Measurements from ENCODE around the gene RNF224.
"Not testable (repeated sequence)": the region's sequence is repeated elsewhere in the genome, so short reads cannot be mapped to it uniquely, and the experiment has no call there.

Gene RNF224

DNA sequence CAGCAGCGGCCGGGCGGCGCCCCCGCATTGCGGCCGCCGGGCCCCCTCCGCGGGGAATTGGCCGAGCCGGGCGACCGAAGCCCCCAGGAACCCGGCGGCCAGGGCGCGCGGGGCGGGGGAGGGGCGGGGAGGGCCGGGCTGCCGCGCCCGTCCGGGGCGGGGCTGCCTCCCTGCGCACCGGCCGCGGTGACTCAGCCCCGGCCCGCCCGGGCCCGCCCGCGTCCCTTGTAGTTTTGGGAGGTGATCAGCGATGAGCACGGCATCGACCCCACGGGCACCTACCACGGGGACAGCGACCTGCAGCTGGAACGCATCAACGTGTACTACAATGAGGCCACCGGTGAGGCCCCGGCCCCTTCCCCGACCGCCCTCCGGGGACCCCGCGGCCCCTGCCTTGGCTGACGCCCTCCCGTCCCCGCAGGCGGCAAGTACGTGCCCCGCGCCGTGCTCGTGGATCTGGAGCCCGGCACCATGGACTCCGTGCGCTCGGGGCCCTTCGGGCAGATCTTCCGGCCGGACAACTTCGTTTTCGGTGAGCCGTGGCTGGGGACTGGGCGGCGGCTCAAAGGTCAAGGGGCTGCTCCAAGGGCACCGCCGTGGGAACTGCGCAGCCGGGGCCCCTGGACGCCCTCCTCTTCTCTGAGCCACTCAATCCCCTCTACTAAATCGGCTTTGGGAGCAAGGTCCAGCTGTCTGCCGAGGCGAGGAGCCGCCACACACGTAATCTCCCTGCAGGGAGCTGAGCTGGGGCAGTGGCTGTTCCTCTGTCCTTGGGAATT is 14.4 kb downstream of the RNF224 start:
- Histone ChIP-seq H3K9ac (ENCODE audit: low read length) (peak overlapping the region; percentile 89), H2BK15ac (ENCODE audit: low read depth, poor library complexity, severe bottlenecking) (no peak overlapping the region)
- 1% methylated on average over 46 of the region's 83 CpGs for WGBS

DNA sequence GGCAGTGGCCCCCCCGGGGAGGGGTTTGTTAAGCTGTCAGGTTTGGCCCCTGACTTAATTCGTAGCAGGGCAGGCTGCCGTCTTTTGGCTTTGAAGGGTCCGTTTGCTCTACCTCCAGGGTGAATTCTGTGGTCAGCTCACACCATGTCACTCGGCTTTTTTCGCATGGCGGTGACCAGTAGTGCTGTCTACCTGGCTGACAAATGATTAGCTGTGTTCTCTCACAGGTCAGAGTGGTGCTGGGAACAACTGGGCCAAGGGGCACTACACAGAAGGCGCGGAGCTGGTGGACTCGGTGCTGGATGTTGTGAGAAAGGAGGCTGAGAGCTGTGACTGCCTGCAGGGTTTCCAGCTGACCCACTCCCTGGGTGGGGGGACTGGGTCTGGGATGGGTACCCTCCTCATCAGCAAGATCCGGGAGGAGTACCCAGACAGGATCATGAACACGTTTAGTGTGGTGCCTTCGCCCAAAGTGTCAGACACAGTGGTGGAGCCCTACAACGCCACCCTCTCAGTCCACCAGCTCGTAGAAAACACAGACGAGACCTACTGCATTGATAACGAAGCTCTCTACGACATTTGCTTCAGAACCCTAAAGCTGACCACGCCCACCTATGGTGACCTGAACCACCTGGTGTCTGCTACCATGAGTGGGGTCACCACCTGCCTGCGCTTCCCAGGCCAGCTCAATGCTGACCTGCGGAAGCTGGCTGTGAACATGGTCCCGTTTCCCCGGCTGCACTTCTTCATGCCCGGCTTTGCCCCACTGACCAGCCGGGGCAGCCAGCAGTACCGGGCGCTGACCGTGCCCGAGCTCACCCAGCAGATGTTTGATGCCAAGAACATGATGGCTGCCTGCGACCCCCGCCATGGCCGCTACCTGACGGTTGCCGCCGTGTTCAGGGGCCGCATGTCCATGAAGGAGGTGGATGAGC is 15.2 kb downstream of the RNF224 start:
- H2BK15ac ChIP-seq (ENCODE audit: low read depth, poor library complexity, severe bottlenecking), result no peak overlapping the region
- no peak overlapping the region for H4K8ac ChIP-seq (ENCODE audit: low read length)
- no peak overlapping the region for H3K23ac ChIP-seq (ENCODE audit: low read length in 2 of 2)
- peak overlapping the region; percentile 89 for H3K9ac ChIP-seq (ENCODE audit: low read length)
- no peak overlapping the region for H2AK5ac ChIP-seq (ENCODE audit: low read length, severe bottlenecking)
- peak overlapping the region; percentile 84 to 85 for H3K4me3 ChIP-seq (ENCODE audit: insufficient read depth in 1 of 2, low read depth in 1 of 2, low read length in 2 of 2)
- H3K4me1 ChIP-seq (ENCODE audit: control insufficient read depth, insufficient read depth, low read depth, low read length), result peaks cover 53% of the 10 kb centered on the region
- H3K27me3 ChIP-seq (ENCODE audit: control insufficient read depth in 1 of 2, insufficient read depth in 1 of 2, low read length in 2 of 2), result peaks cover 0 to 12% of the 10 kb centered on the region in 2 experiments
- H2BK5ac ChIP-seq (ENCODE audit: low read depth, low read length, poor library complexity, severe bottlenecking), result no peak overlapping the region
- H3K14ac ChIP-seq (ENCODE audit: low read length in 2 of 2), result no peak overlapping the region
- H2AFZ ChIP-seq (ENCODE audit: low read depth, low read length), result no peak overlapping the region
- peak overlapping the region; percentile 72 for H3K4me2 ChIP-seq (ENCODE audit: low read length, poor library complexity, severe bottlenecking)
- H4K91ac ChIP-seq (ENCODE audit: low read length), result peak overlapping the region; percentile 54
- H2BK12ac ChIP-seq (ENCODE audit: low read length in 2 of 2), result peak overlapping the region in 1 of 2 experiments; percentile 29
- H3K18ac ChIP-seq (ENCODE audit: low read depth in 1 of 2, low read length in 2 of 2), result no peak overlapping the region
- H3K36me3 ChIP-seq (ENCODE audit: control insufficient read depth in 1 of 2, insufficient read depth in 2 of 2, low read depth in 1 of 2, low read length in 2 of 2), result peaks cover 24 to 27% of the 10 kb centered on the region in 2 experiments
- no peak overlapping the region for H3K27ac ChIP-seq (ENCODE audit: low read length, poor library complexity, severe bottlenecking)
- H3K4ac ChIP-seq (ENCODE audit: low read depth in 1 of 2, low read length in 2 of 2), result peak overlapping the region in 1 of 2 experiments; percentile 22
- DNase-seq, result no peak
- H3K9me3 ChIP-seq (ENCODE audit: control insufficient read depth, low read length), result no peaks in the 10 kb centered on the region
- H3K79me1 ChIP-seq (replicated peaks; ENCODE audit: low read length, poor library complexity, severe bottlenecking), result peaks cover 10% of the 10 kb centered on the region
- H2BK120ac ChIP-seq (ENCODE audit: low read depth, low read length), result no peak overlapping the region
- WGBS, result 79% methylated on average over 36 of the region's 36 CpGs

More for the DNA sequence above, 14.4 kb downstream of the RNF224 start:
- H4K91ac ChIP-seq (ENCODE audit: low read length), result peak overlapping the region; percentile 75
- H3K18ac ChIP-seq (ENCODE audit: low read depth in 1 of 2, low read length in 2 of 2), result peak overlapping the region; percentile 80 to 96
- peak overlapping the region; percentile 81 for H2BK120ac ChIP-seq (ENCODE audit: low read depth, low read length)
- H3K4me2 ChIP-seq (ENCODE audit: low read length, poor library complexity, severe bottlenecking), result peak overlapping the region; percentile 72
- no peak overlapping the region for H4K8ac ChIP-seq (ENCODE audit: low read length)
- peaks cover 24 to 27% of the 10 kb centered on the region in 2 experiments for H3K36me3 ChIP-seq (ENCODE audit: control insufficient read depth in 1 of 2, insufficient read depth in 2 of 2, low read depth in 1 of 2, low read length in 2 of 2)
- H2BK5ac ChIP-seq (ENCODE audit: low read depth, low read length, poor library complexity, severe bottlenecking), result peak overlapping the region; percentile 4
- H2AK5ac ChIP-seq (ENCODE audit: low read length, severe bottlenecking), result no peak overlapping the region
- H2AFZ ChIP-seq (ENCODE audit: low read depth, low read length), result no peak overlapping the region
- peaks cover 0 to 12% of the 10 kb centered on the region in 2 experiments for H3K27me3 ChIP-seq (ENCODE audit: control insufficient read depth in 1 of 2, insufficient read depth in 1 of 2, low read length in 2 of 2)
- H3K4ac ChIP-seq (ENCODE audit: low read depth in 1 of 2, low read length in 2 of 2), result peak overlapping the region; percentile 64 to 92
- no peaks in the 10 kb centered on the region for H3K9me3 ChIP-seq (ENCODE audit: control insufficient read depth, low read length)
- peak overlapping the region in 1 of 2 experiments; percentile 85 for H3K14ac ChIP-seq (ENCODE audit: low read length in 2 of 2)
- no peak overlapping the region for H2BK12ac ChIP-seq (ENCODE audit: low read length in 2 of 2)
- peak overlapping the region in 1 of 2 experiments; percentile 84 for H3K23ac ChIP-seq (ENCODE audit: low read length in 2 of 2)
- peaks cover 18% of the 10 kb centered on the region for H3K79me1 ChIP-seq (replicated peaks; ENCODE audit: low read length, poor library complexity, severe bottlenecking)
- peak overlapping the region; percentile 12 for H3K27ac ChIP-seq (ENCODE audit: low read length, poor library complexity, severe bottlenecking)
- DNase-seq, result peak; percentile 17
- H3K4me1 ChIP-seq (ENCODE audit: control insufficient read depth, insufficient read depth, low read depth, low read length), result peaks cover 55% of the 10 kb centered on the region
- H3K4me3 ChIP-seq (ENCODE audit: insufficient read depth in 1 of 2, low read depth in 1 of 2, low read length in 2 of 2), result peak overlapping the region; percentile 84 to 85

GRCh38 chr9:137243266-137243625 is 15.9 kb downstream of the RNF224 start:
- H3K4me3 ChIP-seq (ENCODE audit: insufficient read depth in 1 of 2, low read depth in 1 of 2, low read length in 2 of 2); H3K9ac ChIP-seq (ENCODE audit: low read length); H3K9me3 ChIP-seq (ENCODE audit: control insufficient read depth, low read length); H3K4me2 ChIP-seq (ENCODE audit: low read length, poor library complexity, severe bottlenecking); H3K4ac ChIP-seq (ENCODE audit: low read depth in 1 of 2, low read length in 2 of 2); H4K91ac ChIP-seq (ENCODE audit: low read length); H2BK120ac ChIP-seq (ENCODE audit: low read depth, low read length); H3K14ac ChIP-seq (ENCODE audit: low read length in 2 of 2); H2BK5ac ChIP-seq (ENCODE audit: low read depth, low read length, poor library complexity, severe bottlenecking); H2BK15ac ChIP-seq (ENCODE audit: low read depth, poor library complexity, severe bottlenecking); H2AK5ac ChIP-seq (ENCODE audit: low read length, severe bottlenecking); H2AFZ ChIP-seq (ENCODE audit: low read depth, low read length); H3K18ac ChIP-seq (ENCODE audit: low read depth in 1 of 2, low read length in 2 of 2); H2BK12ac ChIP-seq (ENCODE audit: low read length in 2 of 2); H3K79me1 ChIP-seq (replicated peaks; ENCODE audit: low read length, poor library complexity, severe bottlenecking); DNase-seq; H3K23ac ChIP-seq (ENCODE audit: low read length in 2 of 2); H3K27ac ChIP-seq (ENCODE audit: low read length, poor library complexity, severe bottlenecking); H4K8ac ChIP-seq (ENCODE audit: low read length): not testable (repeated sequence)
- WGBS, result 89% methylated on average over 10 of the region's 18 CpGs
- peaks cover 24 to 27% of the 10 kb centered on the region in 2 experiments for H3K36me3 ChIP-seq (ENCODE audit: control insufficient read depth in 1 of 2, insufficient read depth in 2 of 2, low read depth in 1 of 2, low read length in 2 of 2)
- peaks cover 0 to 12% of the 10 kb centered on the region in 2 experiments for H3K27me3 ChIP-seq (ENCODE audit: control insufficient read depth in 1 of 2, insufficient read depth in 1 of 2, low read length in 2 of 2)
- H3K4me1 ChIP-seq (ENCODE audit: control insufficient read depth, insufficient read depth, low read depth, low read length), result peaks cover 47% of the 10 kb centered on the region
